HUES48 (cell line): Measurements from ENCODE around the gene HSPE1.
"Not testable (repeated sequence)": the region's sequence is repeated elsewhere in the genome, so short reads cannot be mapped to it uniquely, and the experiment has no call there.

Experiments used
- H3K27ac ChIP-seq: one replicate; pipeline ENCODE4 v1.7.0; 2013; ENCODE audit warnings: low read depth, low read length, inconsistent platforms
- H3K27me3 ChIP-seq: 2 replicates; pipeline ENCODE4 v1.6.1; 2013; ENCODE audit warnings: mild to moderate bottlenecking, low read length; ENCODE audit not compliant: control insufficient read depth, insufficient read depth
- H3K36me3 ChIP-seq: 2 replicates; pipeline ENCODE4 v1.6.1; 2013; ENCODE audit warnings: low read length; ENCODE audit not compliant: control insufficient read depth, insufficient read depth
- H3K4me1 ChIP-seq: 2 replicates; pipeline ENCODE4 v1.6.1; 2013; ENCODE audit warnings: mild to moderate bottlenecking, low read length; ENCODE audit not compliant: control insufficient read depth, insufficient read depth
- H3K4me3 ChIP-seq: 2 replicates; pipeline ENCODE4 v1.5.1; 2013; ENCODE audit warnings: mild to moderate bottlenecking, low read depth, low read length
- H3K9ac ChIP-seq: 2 replicates; pipeline ENCODE4 v1.6.1; 2013; ENCODE audit warnings: mild to moderate bottlenecking, low read depth, low read length, moderate library complexity
- H3K9me3 ChIP-seq: 2 replicates; pipeline ENCODE4 v1.6.1; 2013; ENCODE audit warnings: low read length; ENCODE audit not compliant: control insufficient read depth, insufficient read depth

HSPE1 gene

GRCh38 chr2:197499594-197500502, at the start of gene HSPE1, which contains the start of gene HSPD1:
Gene HSPE1, plus strand, starts transcription at chr2:197500379. Its CDS starts 58 bp downstream, at chr2:197500437.
Gene HSPD1, minus strand, starts transcription at chr2:197499840. Its CDS starts 992 bp downstream, at chr2:197498848.
- Histone ChIP-seq H3K4me1 (peaks cover 21% of the 10 kb centered on the region), H3K36me3 (peaks cover 76% of the 10 kb centered on the region), H3K9ac (peak within 1 kb of the TSS; percentile 93), H3K27me3 (no peaks in the 10 kb centered on the region), H3K27ac (peak within 1 kb of the TSS; percentile 98), H3K4me3 (peak within 1 kb of the TSS; percentile 88), H3K9me3 (no peaks in the 10 kb centered on the region)

- Histone ChIP-seq H3K9ac (no peak overlapping the region), H3K4me1 (peaks cover 10% of the 10 kb centered on the region), H3K9me3 (no peaks in the 10 kb centered on the region), H3K4me3 (no peak overlapping the region), H3K27me3 (no peaks in the 10 kb centered on the region), H3K27ac (no peak overlapping the region), H3K36me3 (no peaks in the 10 kb centered on the region)
Observed at GRCh38 chr2:197450465-197450864, 49.7 kb upstream of the HSPE1 start.

GRCh38 chr2:197450935-197451358, 49.2 kb upstream of the HSPE1 start:
- H3K4me1 ChIP-seq, result peaks cover 10% of the 10 kb centered on the region
- not testable (repeated sequence) for H3K9ac ChIP-seq, H3K27ac ChIP-seq, H3K27me3 ChIP-seq, H3K36me3 ChIP-seq, H3K9me3 ChIP-seq, H3K4me3 ChIP-seq

GRCh38 chr2:197452754-197453122, 47.4 kb upstream of the HSPE1 start:
- peak overlapping the region; percentile 75 for H3K4me3 ChIP-seq
- peaks cover 10% of the 10 kb centered on the region for H3K4me1 ChIP-seq
- no peaks in the 10 kb centered on the region for H3K27me3 ChIP-seq
- H3K9ac ChIP-seq, result 0 out of 2 replicates have a peak overlapping the region, but pooled peaks have one; percentile 12
- H3K27ac ChIP-seq, result peak overlapping the region; percentile 71
- no peaks in the 10 kb centered on the region for H3K9me3 ChIP-seq
- no peaks in the 10 kb centered on the region for H3K36me3 ChIP-seq

GRCh38 chr2:197453123-197453913, 46.9 kb upstream of the HSPE1 start, which contains the start of gene COQ10B:
Gene COQ10B, plus strand, starts transcription at chr2:197453552. Its CDS starts 9 bp downstream, at chr2:197453561.
- Histone ChIP-seq H3K9me3 (no peaks in the 10 kb centered on the region), H3K9ac (peak within 1 kb of the TSS; percentile 87), H3K4me3 (peak within 1 kb of the TSS; percentile 79), H3K27ac (peak within 1 kb of the TSS; percentile 97), H3K27me3 (no peaks in the 10 kb centered on the region), H3K4me1 (peaks cover 10% of the 10 kb centered on the region), H3K36me3 (no peaks in the 10 kb centered on the region)

GRCh38 chr2:197453914-197454398, 46.2 kb upstream of the HSPE1 start:
- H3K36me3 ChIP-seq, result no peaks in the 10 kb centered on the region
- H3K9ac ChIP-seq, result peak overlapping the region; percentile 87
- peak overlapping the region; percentile 97 for H3K27ac ChIP-seq
- H3K4me1 ChIP-seq, result peaks cover 10% of the 10 kb centered on the region
- H3K27me3 ChIP-seq, result no peaks in the 10 kb centered on the region
- peak overlapping the region; percentile 79 for H3K4me3 ChIP-seq
- no peaks in the 10 kb centered on the region for H3K9me3 ChIP-seq

GRCh38 chr2:197454923-197455322, 45.3 kb upstream of the HSPE1 start:
- peaks cover 3% of the 10 kb centered on the region; the same call in 1 of the 2 replicates for H3K36me3 ChIP-seq
- no peaks in the 10 kb centered on the region for H3K27me3 ChIP-seq
- H3K9ac ChIP-seq, result no peak overlapping the region
- peaks cover 10% of the 10 kb centered on the region for H3K4me1 ChIP-seq
- peak overlapping the region; percentile 79 for H3K4me3 ChIP-seq
- no peaks in the 10 kb centered on the region for H3K9me3 ChIP-seq
- H3K27ac ChIP-seq, result no peak overlapping the region

GRCh38 chr2:197455428-197455827, 44.8 kb upstream of the HSPE1 start:
- H3K4me1 ChIP-seq, result peaks cover 10% of the 10 kb centered on the region
- no peak overlapping the region for H3K27ac ChIP-seq
- H3K9ac ChIP-seq, result no peak overlapping the region
- H3K27me3 ChIP-seq, result no peaks in the 10 kb centered on the region
- H3K9me3 ChIP-seq, result no peaks in the 10 kb centered on the region
- H3K36me3 ChIP-seq, result peaks cover 8% of the 10 kb centered on the region
- H3K4me3 ChIP-seq, result no peak overlapping the region

- Histone ChIP-seq H3K36me3 (peaks cover 32% of the 10 kb centered on the region), H3K4me1 (no peaks in the 10 kb centered on the region), H3K27me3 (no peaks in the 10 kb centered on the region), H3K9me3 (no peaks in the 10 kb centered on the region), H3K4me3 (no peak overlapping the region), H3K27ac (no peak overlapping the region), H3K9ac (no peak overlapping the region)
Observed at GRCh38 chr2:197460649-197461048, 39.5 kb upstream of the HSPE1 start.

GRCh38 chr2:197461057-197461456, 39.1 kb upstream of the HSPE1 start:
- H3K4me1 ChIP-seq, result no peaks in the 10 kb centered on the region
- H3K27me3 ChIP-seq, result no peaks in the 10 kb centered on the region
- no peak overlapping the region for H3K27ac ChIP-seq
- H3K36me3 ChIP-seq, result peaks cover 34% of the 10 kb centered on the region
- H3K9me3 ChIP-seq, result no peaks in the 10 kb centered on the region
- no peak overlapping the region for H3K9ac ChIP-seq
- H3K4me3 ChIP-seq, result no peak overlapping the region
